Caco-2 (cell line): Measurements from ENCODE around the gene LDHD. TPM values are rescaled to one million over a fixed set of nuclear protein-coding genes. Genes with fewer than 3 reads are reported as not detected.
"Not testable (repeated sequence)": the region's sequence is repeated elsewhere in the genome, so short reads cannot be mapped to it uniquely, and the experiment has no call there.

Source experiments
- BruUV-seq: library from RNA; stranded (reverse); fragments of 400-500 nt; replicated peaks from 2 replicates; lab custom pipeline; 2021; lab: Mats Ljungman, UMichigan
- CTCF ChIA-PET: fragments of 300-600 bp; sonication (Branson Sonifier 250); formaldehyde crosslinking; loops from one replicate; lab custom pipeline; 2022; ENCODE audit warnings: antibody characterized with exemption; lab: Charles Lee
- POLR2A ChIA-PET: fragments of 300-600 bp; sonication (Branson Sonifier 250); formaldehyde crosslinking; loops from one replicate; lab custom pipeline; 2022; ENCODE audit warnings: antibody characterized with exemption; lab: Charles Lee
- DNase-seq, 2 experiments: peaks; one replicate each; pipeline versions ENCODE4 v3.0.0 to v3.0.0-alpha.2; 2020 to 2022
- H3K27me3 ChIP-seq: replicated peaks from 2 replicates; pipeline ENCODE4 v1.6.0; 2011; ENCODE audit warnings: low read length; ENCODE audit not compliant: control insufficient read depth, insufficient read depth
- H3K36me3 ChIP-seq: 2 replicates; pipeline ENCODE4 v1.5.1; 2011; ENCODE audit warnings: low read length; ENCODE audit not compliant: control insufficient read depth, insufficient read depth
- H3K4me1 ChIP-seq: fragments of 250-450 bp; sonication (Bioruptor Pico); 2 replicates; pipeline ENCODE4 v1.5.1; 2020; ENCODE audit warnings: mild to moderate bottlenecking
- H3K4me3 ChIP-seq: 2 replicates; pipeline ENCODE4 v1.5.1; 2011; ENCODE audit warnings: low read depth, mild to moderate bottlenecking, control low read depth, low read length
- H3K9me3 ChIP-seq: fragments of 250-450 bp; sonication (Bioruptor Pico); 2 replicates; pipeline ENCODE4 v1.5.1; 2020; ENCODE audit warnings: mild to moderate bottlenecking, moderate library complexity
- H3K27ac Mint-ChIP-seq: one replicate; pipeline ENCODE4 v1.8.0; 2022; ENCODE audit warnings: mixed read lengths; ENCODE audit not compliant: unreplicated experiment
- H3K27me3 Mint-ChIP-seq: one replicate; pipeline ENCODE4 v1.8.0; 2022; ENCODE audit warnings: mixed read lengths; ENCODE audit not compliant: insufficient read depth, unreplicated experiment
- H3K36me3 Mint-ChIP-seq: one replicate; pipeline ENCODE4 v1.8.0; 2022; ENCODE audit warnings: mild to moderate bottlenecking, mixed read lengths; ENCODE audit not compliant: insufficient read depth, unreplicated experiment
- H3K4me1 Mint-ChIP-seq: one replicate; pipeline ENCODE4 v1.8.0; 2022; ENCODE audit warnings: low read depth, mixed read lengths; ENCODE audit not compliant: unreplicated experiment
- H3K4me3 Mint-ChIP-seq: one replicate; pipeline ENCODE4 v1.8.0; 2022; ENCODE audit warnings: mild to moderate bottlenecking, moderate library complexity, mixed read lengths; ENCODE audit not compliant: unreplicated experiment
- H3K9me3 Mint-ChIP-seq: one replicate; pipeline ENCODE4 v1.8.0; 2022; ENCODE audit warnings: mixed read lengths; ENCODE audit not compliant: unreplicated experiment
- CTCF ChIP-seq, 2 experiments: fragments of 200-600 bp in 1 of 2; IDR thresholded peaks; 1 replicate in 1 of 2; 2 replicates in 1 of 2; pipeline versions ENCODE4 v1.5.1 to v1.8.0; 2011 to 2022; ENCODE audit warnings: antibody characterized with exemption in 1 of 2, control low read depth in 1 of 2, inconsistent platforms in 1 of 2, low read depth in 1 of 2, low read length in 1 of 2, mild to moderate bottlenecking in 1 of 2, moderate library complexity in 1 of 2; ENCODE audit not compliant: insufficient read depth in 1 of 2, severe bottlenecking in 1 of 2, unreplicated experiment in 1 of 2
- intact Hi-C: fragments of 100-400 bp; cut with micrococcal nuclease; formaldehyde crosslinking; loops from one replicate; pipeline ENCODE4 v1.10.0; 2022; ENCODE audit not compliant: unreplicated experiment
- total RNA-seq: library from RNA; stranded (reverse); gene quantifications from 2 replicates; pipeline ENCODE4 v1.2.3, GENCODE V29; 2022

Gene LDHD
- total RNA-seq, 1 experiment from 2014 or later = 4.1 TPM

- Mint-ChIP-seq H3K36me3 (peaks cover 15% of the 10 kb centered on the region), H3K4me1 (peaks cover 17% of the 10 kb centered on the region)
- peaks cover 48% of the 10 kb centered on the region for H3K4me1 ChIP-seq
- H3K27ac Mint-ChIP-seq, H3K4me3 ChIP-seq, BruUV-seq, H3K36me3 ChIP-seq, CTCF ChIA-PET, H3K4me3 Mint-ChIP-seq, H3K9me3 Mint-ChIP-seq, H3K27me3 Mint-ChIP-seq, POLR2A ChIA-PET, H3K27me3 ChIP-seq, H3K9me3 ChIP-seq, intact Hi-C loops: not testable (repeated sequence)
- DNase-seq = peak in 1 of 2 experiments; percentile 36
These were observed 25.7 kb downstream of the LDHD start for GRCh38 chr16:75090899-75091298.

GRCh38 chr16:75089486-75090202 is 26.9 kb downstream of the LDHD start:
- CTCF ChIA-PET = no interaction called here
- H3K9me3 ChIP-seq = no peaks in the 10 kb centered on the region
- peaks cover 1% of the 10 kb centered on the region; the same call in 1 of the 2 replicates for H3K36me3 ChIP-seq
- TF ChIP-seq CTCF (IDR thresholded peaks at IDR 0.05; ENCODE audit: insufficient read depth in 1 of 2, low read depth in 1 of 2, low read length in 1 of 2, severe bottlenecking in 1 of 2, unreplicated experiment in 1 of 2) = no peak
- H3K27me3 ChIP-seq = no peaks in the 10 kb centered on the region
- no peak for DNase-seq
- H3K27me3 Mint-ChIP-seq = no peaks in the 10 kb centered on the region
- intact Hi-C loops = no loop called here
- H3K4me1 Mint-ChIP-seq = peaks cover 19% of the 10 kb centered on the region
- H3K4me3 Mint-ChIP-seq = no peak overlapping the region
- POLR2A ChIA-PET = no interaction called here
- H3K9me3 Mint-ChIP-seq = no peaks in the 10 kb centered on the region
- peaks cover 43% of the 10 kb centered on the region for H3K4me1 ChIP-seq
- H3K4me3 ChIP-seq = no peak overlapping the region
- peak overlapping the region; percentile 27 for H3K27ac Mint-ChIP-seq
- BruUV-seq = no TSS peak
- peaks cover 15% of the 10 kb centered on the region for H3K36me3 Mint-ChIP-seq

- H3K4me1 Mint-ChIP-seq = peaks cover 24% of the 10 kb centered on the region
- no peak for DNase-seq
- POLR2A ChIA-PET = no interaction called here
- no peaks in the 10 kb centered on the region for H3K27me3 Mint-ChIP-seq
- no peak for TF ChIP-seq CTCF (IDR thresholded peaks at IDR 0.05; ENCODE audit: insufficient read depth in 1 of 2, low read depth in 1 of 2, low read length in 1 of 2, severe bottlenecking in 1 of 2, unreplicated experiment in 1 of 2)
- H3K27ac Mint-ChIP-seq = no peak overlapping the region
- CTCF ChIA-PET = no interaction called here
- peaks cover 3% of the 10 kb centered on the region; the same call in 1 of the 2 replicates for H3K36me3 ChIP-seq
- no peaks in the 10 kb centered on the region for H3K9me3 Mint-ChIP-seq
- H3K4me1 ChIP-seq = peaks cover 43% of the 10 kb centered on the region
- H3K27me3 ChIP-seq = no peaks in the 10 kb centered on the region
- intact Hi-C loops = no loop called here
- H3K36me3 Mint-ChIP-seq = peaks cover 18% of the 10 kb centered on the region
- no peak overlapping the region for H3K4me3 ChIP-seq
- H3K9me3 ChIP-seq = no peaks in the 10 kb centered on the region
- no TSS peak for BruUV-seq
- no peak overlapping the region for H3K4me3 Mint-ChIP-seq
These were observed 27.6 kb downstream of the LDHD start for GRCh38 chr16:75088934-75089333.
